Hematopoietic multipotent progenitor cell treated with erythropoietin and hydrocortisone succinate and interleukin-3 and kit ligand, for 8 days (in vitro differentiated cells): Measurements from ENCODE around the gene RNF25.

Experiments used
- DNase-seq: peaks from one replicate; pipeline ENCODE4 v3.0.0-alpha.2; 2015

The RNF25 gene

DNA sequence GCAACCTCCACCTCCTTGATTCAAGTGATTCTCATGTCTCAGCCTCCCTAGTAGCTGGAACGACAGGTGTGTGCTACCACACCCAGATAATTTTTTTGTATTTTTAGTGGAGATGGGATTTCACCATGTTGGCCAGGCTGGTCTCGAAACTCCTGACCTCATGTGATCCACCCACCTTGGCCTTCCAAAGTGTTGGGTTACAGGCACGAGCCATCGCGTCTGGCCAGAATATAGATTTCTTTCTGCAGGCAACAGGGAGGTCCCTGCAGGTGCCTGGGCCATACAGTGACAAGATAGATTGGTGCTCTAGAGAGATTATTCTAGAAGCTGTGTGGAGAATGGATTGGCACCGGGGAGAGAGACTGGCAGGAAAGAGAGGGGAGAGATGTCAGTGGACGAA lies 50.8 kb downstream of the RNF25 start:
- DNase-seq = no peak

DNA sequence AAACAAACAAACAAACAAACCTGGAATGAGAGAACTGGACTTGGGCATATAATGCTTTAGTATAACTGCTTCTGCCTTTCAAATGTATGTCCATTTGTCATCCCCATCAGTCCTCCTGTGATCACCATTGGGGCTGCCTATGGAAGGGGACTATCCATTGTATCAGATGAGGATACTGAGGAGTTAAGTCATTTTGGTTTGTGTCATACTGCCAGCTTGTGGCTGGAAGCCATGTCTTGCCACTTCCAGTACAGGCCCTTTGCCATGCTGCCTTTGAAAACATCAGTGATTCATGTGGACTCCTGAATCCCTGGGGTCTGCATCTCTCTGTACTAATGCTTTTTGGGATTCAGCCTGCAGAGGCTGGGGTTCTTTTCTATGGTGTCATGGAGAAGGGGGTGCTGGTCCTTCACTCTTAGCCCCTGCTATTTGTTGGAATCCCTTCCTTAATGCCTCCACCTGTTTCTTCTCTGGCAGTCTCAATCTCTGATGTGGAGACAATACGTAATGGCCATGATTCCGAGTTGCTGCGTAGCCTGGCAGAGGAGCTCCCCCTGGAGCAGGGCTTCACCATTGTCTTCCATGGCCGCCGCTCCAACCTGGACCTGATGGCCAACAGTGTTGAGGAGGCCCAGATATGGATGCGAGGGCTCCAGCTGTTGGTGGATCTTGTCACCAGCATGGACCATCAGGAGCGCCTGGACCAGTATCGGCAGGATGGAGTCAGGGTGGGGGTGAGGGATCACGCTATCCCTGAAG lies 53.5 kb downstream of the RNF25 start:
- DNase-seq = peak; percentile 16

- no peak for DNase-seq
These were observed 55.9 kb downstream of the RNF25 start for GRCh38 chr2:218615868-218616315.
